Suprapubic skin (tissue), 4 donors: ENCODE data around the gene FNBP1L.

Experiments used
- POLR2A ChIP-seq, 2 donors: fragments of 450-650 bp; IDR thresholded peaks; one replicate each; pipeline ENCODE4 v1.6.1; 2017; ENCODE audit warnings: antibody characterized with exemption in 2 of 2, mild to moderate bottlenecking in 2 of 2, moderate library complexity in 2 of 2
- POLR2AphosphoS5 ChIP-seq, 3 donors: sonication (generic); formaldehyde crosslinking; IDR thresholded peaks; one replicate each; pipeline ENCODE4 v1.6.1; 2017; ENCODE audit warnings: antibody characterized with exemption in 3 of 3

GRCh38 chr1:93471284-93471683 is 23.4 kb downstream of the FNBP1L start:
- TF ChIP-seq POLR2AphosphoS5 (IDR thresholded peaks at IDR 0.05), result no peak
- no peak for TF ChIP-seq POLR2A (IDR thresholded peaks at IDR 0.05)
